NCI-H2081 (cell line): ENCODE measurements around the gene CCDC87.

Experiments used
- DNase-seq, 2 experiments: peaks; one replicate each; lab custom pipeline; 2025; lab: John Stamatoyannopoulos, UW

CCDC87 gene

DNA sequence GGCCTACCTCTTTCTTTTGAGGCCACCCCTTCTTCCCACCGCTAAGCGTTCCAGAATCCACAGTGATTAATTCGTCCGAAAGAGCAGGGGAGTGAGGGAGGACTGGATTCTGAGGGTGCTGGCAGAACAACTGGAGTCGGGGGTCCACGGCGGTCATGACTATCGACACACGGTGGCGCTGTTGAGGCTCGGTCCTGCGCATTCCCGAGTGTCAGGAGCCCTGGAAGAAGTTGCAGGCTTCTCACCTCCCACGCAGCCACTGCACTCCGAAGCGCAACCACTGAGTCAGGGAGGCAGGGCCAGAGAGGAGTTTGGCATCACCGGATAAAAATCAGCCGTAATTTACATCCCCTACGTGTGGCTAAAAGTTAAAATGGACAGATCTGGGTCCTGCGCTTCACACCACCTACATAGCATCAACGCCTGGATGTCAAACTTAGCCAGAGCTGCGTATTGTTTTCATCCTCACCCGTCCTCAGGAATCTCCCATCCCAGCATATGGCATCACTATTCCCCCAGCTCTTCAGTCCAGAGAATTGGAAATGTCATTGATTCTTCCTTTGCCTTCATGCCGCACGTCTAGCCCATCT is 13.8 kb downstream of the CCDC87 start:
- DNase-seq = peak; percentile 30 to 49

DNA sequence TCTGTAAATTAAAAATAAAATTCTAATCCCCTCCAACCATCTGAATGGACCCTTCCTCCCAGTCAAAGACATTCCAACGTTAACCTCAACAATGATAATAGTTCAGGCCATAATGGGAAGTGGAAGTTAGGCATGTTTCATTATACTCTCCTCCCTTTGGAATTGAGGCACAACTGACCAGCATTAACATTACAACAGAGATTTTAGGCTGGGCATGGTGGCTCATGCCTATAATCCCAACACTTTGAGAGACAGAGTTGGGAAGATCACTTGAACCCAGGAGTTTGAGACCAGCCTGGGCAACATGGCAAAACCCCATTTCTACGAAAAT is 22.0 kb downstream of the CCDC87 start:
- DNase-seq = no peak

DNA sequence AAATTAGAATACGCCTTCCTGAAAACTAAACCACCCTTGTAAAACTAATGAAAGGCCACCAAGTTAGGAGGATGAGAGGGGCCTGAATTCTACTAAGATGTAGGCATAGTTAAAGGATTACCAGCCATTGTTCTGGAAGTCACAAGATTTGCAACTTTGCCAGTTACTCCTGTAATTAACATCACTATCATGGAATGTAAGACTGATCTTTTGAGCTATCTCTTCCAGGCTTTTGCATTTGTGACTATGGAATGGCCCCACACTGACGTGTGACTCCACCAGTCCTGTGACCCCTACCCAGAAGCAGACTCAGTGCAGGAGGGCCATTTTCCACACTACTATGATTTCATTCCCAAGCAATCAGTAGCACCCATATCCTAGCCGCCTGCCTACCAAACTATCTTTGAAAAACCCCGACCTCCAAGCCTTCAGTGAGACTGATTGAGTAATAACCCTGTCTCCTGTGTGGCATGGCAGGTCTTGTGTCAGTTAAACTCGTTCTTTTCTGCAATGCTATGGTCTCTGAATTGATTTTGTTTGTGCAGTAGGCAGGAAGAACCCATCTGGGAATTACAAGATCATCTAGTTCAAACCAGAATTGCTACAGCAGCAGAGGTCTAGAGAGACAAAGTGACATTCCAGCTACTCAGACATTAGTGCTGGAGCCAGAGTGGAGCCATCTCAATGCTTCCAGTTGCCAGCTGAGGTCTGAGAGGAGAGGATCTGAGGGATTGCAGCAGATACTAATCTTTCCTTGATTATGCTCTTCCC is 22.6 kb downstream of the CCDC87 start:
- DNase-seq = no peak

DNA sequence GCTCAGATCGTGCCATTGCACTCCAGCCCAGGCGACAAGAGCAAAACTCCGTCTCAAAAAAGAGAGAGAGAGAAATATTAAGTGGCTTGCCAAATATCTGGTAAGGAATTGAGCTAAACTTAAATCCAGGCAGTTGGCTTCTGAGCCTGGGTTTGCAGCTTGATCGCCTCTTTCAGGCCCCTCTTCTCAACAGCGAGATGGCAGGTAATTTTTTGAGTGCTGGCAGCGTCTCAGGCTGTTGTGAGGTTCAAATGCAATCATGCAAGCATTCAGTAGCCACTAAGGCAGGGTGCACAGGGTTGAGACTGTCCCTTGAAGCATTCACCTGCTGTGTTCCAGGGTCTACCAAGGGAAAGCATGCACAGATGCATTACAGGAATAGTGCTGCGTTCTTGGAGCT is 23.8 kb downstream of the CCDC87 start:
- no peak for DNase-seq

DNA sequence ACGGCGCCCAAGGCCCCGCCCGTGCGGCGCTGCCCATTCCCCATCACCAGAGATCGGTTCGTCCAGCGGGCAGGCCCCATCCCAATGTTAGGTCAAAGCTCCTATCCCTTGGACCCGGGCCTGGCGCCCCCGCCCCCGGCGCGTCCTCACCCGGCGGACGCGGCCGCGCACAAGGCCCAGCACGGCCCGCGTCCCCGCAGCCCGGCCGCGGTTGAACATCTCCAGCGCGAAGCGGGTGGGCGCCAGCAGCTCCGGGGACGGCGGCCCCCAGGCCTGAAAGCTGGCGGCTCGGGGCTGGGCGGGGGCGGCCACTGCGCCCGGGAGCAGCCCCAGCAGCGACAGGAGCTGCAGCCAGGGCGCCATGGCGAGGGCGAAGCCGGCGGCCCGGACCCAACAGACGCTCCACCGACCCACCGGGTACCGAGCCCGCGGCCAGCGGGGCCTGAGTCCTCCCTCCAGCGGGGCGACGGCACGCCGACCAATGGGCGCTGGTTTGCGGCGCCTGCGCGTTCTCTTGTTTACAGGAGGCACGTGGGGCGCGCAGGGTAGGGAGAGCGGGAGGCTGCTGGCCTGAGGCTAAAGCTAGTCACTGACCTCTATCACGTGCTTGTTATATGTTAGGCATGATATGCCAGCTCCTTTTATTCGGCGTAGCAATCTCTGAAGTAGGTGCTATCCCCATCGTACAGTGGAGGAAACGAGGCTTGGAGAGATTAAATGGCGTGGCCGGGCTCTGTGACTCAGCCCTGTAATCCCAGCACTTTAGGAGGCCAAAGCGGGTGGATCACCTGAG is 24.5 kb downstream of the CCDC87 start, which contains the start of gene CTSF:
Gene CTSF (minus strand): TSS at position 483 of the 793 bp plus-strand sequence. CDS start 120 bp downstream, at position 363.
- peak; percentile 55 to 85 for DNase-seq

DNA sequence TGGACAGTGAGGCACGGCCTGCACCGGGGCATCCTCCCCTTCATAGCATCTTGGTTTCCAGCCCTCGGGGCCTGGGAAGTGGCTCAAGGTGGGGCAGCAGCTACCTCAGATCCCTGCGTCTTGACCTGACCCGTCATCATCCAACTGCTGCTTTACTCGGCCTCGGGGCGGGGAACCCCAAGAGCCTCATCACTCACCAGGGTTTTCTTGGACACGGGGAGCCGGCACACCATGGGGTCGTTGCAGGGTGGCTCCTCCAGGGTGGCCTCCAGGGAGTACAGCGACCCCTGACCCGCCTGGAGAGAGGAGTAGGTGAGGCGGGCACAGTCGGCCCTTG is 25.1 kb downstream of the CCDC87 start:
- DNase-seq = no peak

DNA sequence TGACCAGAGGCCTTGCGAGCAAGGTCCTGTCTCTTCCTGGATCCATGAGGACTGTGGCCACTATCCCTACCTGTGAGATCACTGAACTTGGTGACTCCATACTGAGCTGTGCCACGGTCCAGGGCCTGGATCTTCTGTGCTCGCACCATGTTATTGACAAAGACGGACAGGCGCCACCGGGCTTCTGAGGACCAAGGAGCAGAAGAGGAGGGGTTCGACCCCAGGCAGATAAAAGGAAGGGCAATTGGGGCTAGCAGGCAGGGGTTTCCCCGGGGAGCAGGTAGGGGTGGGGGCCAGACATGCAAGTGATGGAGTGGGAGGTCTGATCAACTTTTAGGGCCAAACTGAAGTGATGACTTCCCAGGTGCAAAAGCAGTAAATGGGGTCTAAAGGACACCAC is 26.6 kb downstream of the CCDC87 start:
- no peak for DNase-seq

DNA sequence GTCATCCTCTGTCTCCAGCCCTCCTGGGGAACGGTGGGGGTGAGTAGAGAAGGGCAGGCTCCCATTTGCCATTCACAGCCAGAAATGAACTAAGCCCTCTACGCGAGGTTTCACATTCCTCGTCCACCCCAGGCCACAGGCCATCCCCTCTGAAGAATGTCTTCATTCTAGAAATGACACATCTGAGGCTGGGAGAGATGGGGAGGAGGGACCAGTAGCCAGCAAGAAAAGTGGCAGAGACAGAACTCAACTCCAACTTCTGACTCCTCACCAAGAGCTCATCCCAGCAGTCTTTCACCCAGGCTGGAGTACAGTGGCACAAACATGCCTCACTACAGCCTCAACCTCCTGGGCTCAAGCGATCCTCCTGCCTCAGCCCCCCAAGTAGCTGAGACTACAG is 27.9 kb downstream of the CCDC87 start:
- DNase-seq = no peak

DNA sequence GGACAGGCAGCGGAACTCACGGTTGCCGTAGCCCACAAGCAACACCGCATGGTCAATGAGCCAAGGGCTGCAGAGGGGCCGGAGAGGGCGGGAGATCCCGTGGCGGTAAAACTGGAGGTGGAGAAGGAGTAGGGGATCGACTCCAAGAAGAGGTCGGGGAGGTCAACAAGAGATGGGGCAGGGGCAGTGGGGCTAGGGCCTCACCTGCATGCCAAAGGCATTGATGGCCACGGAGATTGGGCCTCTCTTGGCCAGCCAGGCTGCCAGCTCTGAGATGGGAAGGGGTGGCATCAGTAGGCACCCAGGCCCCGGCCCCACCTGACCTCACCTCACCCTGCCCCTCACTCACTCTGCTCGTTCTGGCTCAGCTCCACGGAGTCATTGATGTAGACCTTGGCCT is 28.3 kb downstream of the CCDC87 start:
- no peak for DNase-seq

DNA sequence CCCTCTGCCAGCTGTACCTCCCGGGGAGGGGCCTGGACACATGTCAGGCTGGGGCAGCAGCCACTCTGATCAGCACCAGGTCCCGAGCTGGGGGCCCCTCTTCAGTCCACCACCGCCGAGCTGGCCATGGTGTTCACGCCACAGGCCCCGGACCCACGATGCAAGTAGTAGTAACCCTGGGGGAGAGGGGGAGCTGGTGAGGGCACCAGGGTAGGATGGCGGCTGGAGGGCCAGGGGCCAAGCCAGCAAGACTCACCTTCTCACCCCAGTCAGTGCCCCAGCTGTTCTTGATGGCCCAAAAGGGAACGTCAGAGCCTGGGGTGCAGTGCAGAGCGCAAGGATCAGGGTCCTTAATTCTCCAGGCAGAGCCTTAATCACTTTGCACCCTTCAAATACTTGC is 29.0 kb downstream of the CCDC87 start:
- DNase-seq = no peak

DNA sequence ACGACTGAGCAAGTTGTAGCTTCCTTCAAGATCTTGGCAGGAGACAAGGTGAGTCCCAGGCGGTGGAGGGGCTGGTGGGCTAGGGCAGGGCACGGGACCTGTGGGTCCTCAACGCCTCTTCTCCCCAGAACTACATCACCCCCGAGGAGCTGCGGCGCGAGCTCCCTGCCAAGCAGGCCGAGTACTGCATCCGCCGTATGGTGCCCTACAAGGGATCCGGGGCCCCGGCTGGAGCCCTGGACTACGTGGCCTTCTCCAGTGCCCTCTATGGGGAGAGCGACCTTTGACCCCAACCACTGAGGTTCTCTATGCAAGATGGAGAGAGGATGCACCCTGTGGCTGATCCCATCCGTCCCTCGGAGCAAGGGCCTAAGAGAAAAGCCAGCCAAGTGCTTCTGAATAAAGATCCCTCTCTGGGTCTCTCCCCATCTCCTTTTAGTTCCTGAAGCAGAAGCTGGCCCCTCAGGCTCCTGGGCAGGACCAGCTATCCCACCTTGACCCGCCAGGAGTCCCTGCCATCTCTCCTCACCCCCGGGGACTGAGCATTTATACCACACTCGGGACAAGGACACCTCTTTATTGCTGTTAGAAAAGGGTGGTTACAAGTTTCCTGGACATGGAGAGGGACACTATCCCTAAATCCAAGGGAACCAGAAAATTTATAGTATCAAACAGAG is 29.8 kb downstream of the CCDC87 start:
- no peak for DNase-seq

DNA sequence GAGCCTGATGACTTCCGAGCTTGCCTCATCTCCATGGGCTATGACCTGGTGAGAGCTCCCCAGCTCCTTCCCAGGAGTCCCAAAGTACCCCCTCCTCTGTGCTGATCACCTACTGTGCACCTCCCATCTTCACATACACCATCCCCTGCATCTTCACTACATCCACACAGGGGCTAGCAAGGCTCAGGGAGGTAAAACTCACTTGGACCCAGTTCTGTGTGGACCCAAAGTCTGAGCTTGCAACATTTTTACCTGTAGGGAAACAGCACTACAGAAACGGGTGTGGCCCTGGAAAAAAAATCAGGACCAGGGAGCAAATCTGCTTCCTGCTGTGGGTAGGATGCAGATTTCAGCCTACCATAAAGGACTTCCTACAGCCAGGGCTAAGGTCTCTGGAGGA is 30.6 kb downstream of the CCDC87 start:
- DNase-seq = no peak

DNA sequence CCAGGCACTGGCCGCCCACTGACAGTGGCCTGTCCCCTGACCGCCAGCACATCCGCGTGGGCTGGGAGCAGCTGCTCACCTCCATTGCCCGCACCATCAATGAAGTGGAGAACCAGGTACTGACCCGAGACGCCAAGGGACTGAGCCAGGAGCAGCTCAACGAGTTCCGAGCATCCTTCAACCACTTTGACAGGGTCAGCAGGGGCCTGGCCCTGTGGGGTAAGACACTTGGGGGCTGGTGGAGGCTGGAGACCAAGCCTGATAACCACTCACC is 31.0 kb downstream of the CCDC87 start:
- no peak for DNase-seq

DNA sequence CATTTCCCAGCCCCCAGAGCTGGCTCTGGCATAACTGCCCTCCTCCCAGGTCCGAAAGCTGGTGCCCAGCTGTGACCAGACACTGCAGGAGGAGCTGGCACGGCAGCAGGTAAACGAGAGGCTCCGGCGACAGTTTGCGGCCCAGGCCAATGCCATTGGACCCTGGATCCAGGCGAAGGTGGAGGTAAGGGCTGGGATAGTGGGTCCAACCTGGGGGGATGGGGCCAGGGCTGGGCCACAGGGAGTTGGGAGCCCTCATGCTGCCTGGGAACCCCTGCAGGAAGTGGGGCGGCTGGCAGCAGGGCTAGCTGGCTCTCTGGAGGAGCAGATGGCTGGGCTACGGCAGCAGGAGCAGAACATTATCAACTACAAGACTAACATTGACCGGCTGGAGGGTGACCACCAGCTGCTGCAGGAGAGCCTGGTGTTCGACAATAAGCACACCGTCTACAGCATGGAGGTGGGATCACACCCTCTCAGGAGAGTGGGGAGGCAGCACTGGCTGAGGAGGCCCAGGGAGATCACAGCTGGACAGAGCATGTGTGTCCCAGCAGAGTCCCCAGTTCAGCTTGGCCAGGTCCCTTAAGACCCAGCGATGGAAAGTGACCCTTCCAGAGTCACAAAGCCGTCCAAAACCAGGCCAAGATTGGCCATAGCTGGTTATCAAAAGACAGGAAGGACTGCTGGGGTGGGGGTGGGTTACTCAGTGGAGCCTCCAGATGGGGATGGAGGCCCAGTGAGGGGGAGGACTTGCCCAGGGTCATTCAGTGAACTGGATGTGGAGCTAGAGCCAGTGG is 31.5 kb downstream of the CCDC87 start:
- no peak for DNase-seq

DNA sequence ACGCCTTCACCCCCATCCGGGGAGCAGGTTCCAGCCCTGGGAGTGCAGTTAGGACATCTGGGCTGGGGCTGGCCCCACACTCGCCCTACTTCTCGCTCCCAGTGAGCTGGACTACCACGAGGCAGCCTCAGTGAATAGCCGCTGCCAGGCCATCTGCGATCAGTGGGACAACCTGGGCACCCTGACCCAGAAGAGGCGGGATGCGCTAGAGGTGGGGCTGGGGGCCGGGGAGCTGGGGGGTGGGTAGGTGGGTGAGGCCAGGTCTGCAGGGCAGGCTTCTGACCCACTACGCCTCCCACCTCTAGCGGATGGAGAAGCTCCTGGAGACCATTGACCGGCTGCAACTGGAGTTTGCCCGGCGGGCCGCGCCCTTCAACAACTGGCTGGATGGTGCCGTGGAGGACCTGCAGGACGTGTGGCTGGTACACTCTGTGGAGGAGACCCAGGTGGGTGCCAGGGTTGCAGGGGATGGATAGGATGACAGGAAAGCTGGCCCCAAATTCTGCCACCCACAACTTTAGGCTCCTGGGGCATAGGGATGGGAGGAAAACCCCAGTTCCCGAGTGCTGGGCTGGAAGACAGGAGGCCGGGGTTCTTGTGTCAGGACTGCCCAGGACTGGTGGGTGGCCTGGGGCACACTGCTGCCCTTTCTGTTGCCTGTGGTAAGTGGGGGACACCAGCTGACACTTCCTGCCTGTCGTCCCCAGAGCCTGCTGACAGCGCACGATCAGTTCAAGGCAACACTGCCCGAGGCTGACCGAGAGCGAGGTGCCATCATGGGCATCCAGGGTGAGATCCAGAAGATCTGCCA is 32.8 kb downstream of the CCDC87 start:
- DNase-seq = no peak

DNA sequence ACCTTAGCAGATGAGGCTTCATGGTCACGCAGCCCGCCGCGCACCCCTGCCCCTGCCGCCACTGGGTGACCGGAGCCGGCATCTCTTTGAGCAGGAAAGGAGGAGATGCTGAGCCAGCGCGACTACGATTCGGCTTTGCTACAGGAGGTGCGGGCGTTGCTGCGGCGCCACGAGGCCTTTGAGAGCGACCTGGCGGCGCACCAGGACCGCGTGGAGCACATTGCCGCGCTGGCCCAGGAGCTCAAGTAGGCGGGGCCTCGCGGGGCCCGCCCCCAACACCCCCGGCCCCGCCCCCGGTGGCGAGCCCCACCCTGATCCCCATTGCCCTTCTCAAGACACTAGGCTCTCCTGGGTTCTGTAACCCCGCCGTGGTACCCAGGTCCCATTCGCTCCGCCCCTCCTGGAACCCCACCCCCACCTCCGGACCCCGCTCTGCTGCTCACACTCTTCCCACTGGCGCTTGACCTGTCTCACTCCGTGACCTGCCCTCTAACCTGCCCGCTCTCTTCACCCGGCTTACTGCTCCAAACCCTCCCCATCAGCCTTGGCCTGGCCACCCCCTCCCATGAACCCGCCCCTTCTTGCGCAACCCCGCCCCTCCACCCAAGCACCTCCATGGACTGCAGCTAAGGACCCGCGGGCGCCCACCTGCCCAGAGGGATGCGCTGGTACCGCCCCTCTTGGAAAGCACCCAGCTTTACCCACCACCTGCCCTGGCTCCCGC is 33.6 kb downstream of the CCDC87 start:
- no peak for DNase-seq

DNA sequence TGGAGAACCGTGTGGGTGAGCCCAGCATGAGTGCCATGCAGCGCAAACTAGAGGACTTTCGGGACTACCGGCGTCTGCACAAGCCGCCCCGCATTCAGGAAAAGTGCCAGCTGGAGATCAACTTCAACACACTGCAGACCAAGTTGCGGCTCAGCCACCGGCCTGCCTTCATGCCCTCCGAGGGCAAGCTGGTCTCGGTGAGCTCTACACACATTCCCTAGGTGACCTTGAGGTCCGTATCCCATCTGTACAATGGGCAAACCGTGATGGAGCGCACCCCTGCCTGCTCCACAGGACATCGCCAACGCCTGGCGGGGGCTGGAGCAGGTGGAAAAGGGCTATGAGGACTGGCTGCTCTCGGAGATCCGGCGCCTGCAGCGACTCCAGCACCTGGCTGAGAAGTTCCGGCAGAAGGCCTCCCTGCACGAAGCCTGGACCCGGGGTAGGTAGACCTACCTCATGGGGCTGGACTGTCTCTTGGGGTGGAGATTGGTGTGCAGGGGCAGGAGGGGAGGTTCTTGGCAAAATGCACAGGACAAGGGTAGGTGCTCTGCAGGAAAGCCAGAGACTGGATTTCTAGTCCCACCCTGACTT is 35.0 kb downstream of the CCDC87 start:
- no peak for DNase-seq

DNA sequence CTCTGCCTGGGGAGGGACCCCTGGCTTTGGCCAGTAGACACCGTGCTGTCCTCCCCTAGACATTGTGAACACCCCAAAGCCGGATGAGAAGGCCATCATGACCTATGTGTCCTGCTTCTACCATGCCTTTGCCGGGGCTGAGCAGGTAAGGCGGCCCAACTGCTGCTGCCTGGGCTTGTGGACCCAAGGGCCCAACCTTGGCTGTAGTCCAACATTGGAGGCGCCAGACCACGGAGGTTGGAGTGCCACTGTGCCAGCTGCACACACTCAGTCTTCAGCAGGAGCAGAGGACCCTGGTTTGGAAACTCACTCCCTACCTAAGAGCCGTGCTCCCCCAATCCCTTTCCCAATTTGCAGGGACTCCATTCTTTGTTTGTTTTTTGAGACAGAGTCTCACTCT is 36.8 kb downstream of the CCDC87 start:
- no peak for DNase-seq

DNA sequence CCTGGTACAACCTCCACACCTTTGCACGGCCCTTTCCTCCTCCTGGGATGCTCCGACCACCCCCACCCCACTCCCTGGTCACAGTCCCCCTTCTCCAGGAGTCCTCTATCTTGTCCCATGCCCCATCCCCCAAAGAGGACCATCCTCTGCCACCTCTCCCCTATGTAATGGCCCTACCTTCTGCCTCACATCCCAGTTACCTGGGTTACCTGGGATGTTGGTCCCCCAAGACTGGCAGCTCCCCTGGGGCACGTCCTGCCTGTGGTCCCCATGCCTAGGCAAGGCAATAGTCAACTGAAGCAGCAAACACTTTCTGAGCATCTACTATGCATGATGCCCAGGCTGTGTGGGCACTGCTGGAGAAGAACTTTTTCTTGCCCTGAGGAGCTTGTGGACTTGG is 37.4 kb downstream of the CCDC87 start:
- no peak for DNase-seq

DNA sequence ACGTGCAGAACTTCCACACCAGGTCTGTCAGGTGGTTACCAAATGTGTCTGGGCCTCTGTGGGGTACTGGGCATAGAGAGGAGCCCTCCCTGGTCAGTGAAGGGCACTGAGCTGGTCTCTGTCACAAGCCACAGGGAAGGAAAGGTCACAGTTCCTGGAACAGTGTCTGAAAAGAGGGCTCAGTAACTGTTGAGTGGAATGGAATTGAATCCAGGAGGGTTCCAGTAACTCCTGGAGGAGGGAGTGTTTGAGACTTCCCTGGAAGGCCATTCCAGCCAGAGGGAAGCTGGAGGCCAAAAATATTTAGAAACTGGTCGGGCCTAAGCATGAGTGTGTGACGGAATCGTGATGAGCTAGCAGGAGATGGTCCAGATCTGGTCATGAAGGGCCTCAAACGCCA is 38.3 kb downstream of the CCDC87 start:
- no peak for DNase-seq
